ENCODE data around the gene ASZ1. TPM values are rescaled to one million over a fixed set of nuclear protein-coding genes. Genes with fewer than 3 reads are reported as not detected.
"Not testable (repeated sequence)": the region's sequence is repeated elsewhere in the genome, so short reads cannot be mapped to it uniquely, and the experiment has no call there.

ASZ1 gene
- total RNA-seq, 3 donors from 2014 or later (not counting 1 experiment from before 2014, with no cell fraction given), result not detected

DNA sequence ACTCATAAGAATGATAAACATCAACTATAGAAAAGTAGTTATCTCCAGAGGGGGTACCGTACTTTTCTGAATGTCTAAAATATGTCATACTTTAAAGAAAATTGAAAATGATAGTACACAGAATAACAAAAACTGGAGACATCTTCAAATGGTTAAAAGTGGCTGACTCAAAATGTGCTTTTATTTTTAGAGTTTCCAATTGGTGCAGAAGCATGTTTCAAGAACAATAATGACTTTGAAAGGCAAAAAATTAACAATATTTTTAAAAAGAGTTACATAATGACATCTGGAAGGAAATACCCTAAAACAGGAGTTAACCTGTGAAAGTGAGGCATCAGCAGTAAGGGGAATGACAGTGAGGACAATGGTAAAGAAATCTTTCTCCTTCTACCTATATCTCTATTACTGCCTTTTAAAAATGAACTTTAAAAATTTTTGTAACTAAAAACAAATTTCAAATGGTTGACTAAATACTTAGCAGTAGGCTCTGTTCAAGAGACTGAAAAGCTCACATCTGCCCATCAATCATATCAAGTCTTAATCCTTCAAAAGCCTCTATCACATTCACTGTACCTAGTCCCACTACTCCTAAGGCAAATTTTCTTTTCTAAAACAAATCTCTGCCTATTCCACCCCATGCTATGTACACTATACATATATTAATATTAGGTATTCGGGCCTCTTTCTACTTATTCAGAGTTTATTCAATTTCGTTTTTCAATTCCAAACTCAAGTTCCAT, 3.0 kb downstream of the ASZ1 start:
- no peak overlapping the region for H3K27ac Mint-ChIP-seq
- Histone ChIP-seq H3K27ac (ENCODE audit: low read length) (no peak overlapping the region), H3K9me3 (ENCODE audit: control insufficient read depth, insufficient read depth, low read length) (no peaks in the 10 kb centered on the region), H3K4me1 (ENCODE audit: control insufficient read depth, insufficient read depth, low read length) (no peaks in the 10 kb centered on the region), H3K36me3 (ENCODE audit: control insufficient read depth, insufficient read depth, low read length) (no peaks in the 10 kb centered on the region), H3K4me3 (ENCODE audit: low read length) (no peak overlapping the region), H3K27me3 (ENCODE audit: control insufficient read depth, insufficient read depth, low read length) (no peaks in the 10 kb centered on the region)
- TF ChIP-seq, protein P1, sequence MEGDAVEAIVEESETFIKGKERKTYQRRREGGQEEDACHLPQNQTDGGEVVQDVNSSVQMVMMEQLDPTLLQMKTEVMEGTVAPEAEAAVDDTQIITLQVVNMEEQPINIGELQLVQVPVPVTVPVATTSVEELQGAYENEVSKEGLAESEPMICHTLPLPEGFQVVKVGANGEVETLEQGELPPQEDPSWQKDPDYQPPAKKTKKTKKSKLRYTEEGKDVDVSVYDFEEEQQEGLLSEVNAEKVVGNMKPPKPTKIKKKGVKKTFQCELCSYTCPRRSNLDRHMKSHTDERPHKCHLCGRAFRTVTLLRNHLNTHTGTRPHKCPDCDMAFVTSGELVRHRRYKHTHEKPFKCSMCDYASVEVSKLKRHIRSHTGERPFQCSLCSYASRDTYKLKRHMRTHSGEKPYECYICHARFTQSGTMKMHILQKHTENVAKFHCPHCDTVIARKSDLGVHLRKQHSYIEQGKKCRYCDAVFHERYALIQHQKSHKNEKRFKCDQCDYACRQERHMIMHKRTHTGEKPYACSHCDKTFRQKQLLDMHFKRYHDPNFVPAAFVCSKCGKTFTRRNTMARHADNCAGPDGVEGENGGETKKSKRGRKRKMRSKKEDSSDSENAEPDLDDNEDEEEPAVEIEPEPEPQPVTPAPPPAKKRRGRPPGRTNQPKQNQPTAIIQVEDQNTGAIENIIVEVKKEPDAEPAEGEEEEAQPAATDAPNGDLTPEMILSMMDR (IDR thresholded peaks at IDR 0.05), result no peak
- peaks cover 8 to 12% of the 10 kb centered on the region in 2 donors for H3K9me3 Mint-ChIP-seq
- WGBS (ENCODE audit: insufficient coverage), result 83% methylated on average over 2 of the region's 3 CpGs
- H3K4me3 Mint-ChIP-seq, result no peak overlapping the region
- no peak for DNase-seq
- no peaks in the 10 kb centered on the region for H3K4me1 Mint-ChIP-seq
- intact Hi-C loops (cut with micrococcal nuclease), result no loop called here
- no peak for ATAC-seq
- no peaks in the 10 kb centered on the region for H3K36me3 Mint-ChIP-seq
- H3K27me3 Mint-ChIP-seq (ENCODE audit: low read depth in 2 of 2), result no peaks in the 10 kb centered on the region

DNA sequence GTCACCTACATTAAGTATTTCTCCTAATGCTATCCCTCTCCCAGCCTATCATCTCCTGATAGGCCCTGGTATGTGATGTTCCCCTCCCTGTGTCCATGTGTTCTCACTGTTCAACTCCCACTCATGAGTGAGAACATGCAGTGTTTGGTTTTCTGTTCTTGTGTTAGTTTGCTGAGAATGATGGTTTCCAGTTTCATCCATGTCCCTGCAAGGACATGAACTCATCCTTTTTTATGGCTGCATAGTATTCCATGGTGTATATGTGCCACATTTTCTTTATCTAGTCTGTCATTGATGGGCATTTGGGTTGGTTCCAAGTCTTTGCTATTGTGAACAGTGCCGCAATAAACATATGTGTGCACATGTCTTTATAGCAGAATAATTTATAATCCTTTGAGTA, 12.7 kb downstream of the ASZ1 start:
- no CpG with 5 or more reads among the region's 1 CpG for WGBS (ENCODE audit: insufficient coverage)
- H3K36me3 ChIP-seq (ENCODE audit: control insufficient read depth, insufficient read depth, low read length); H3K4me3 ChIP-seq (ENCODE audit: low read length); intact Hi-C loops (cut with micrococcal nuclease); H3K4me1 Mint-ChIP-seq; ATAC-seq; DNase-seq; H3K27ac ChIP-seq (ENCODE audit: low read length); H3K27me3 ChIP-seq (ENCODE audit: control insufficient read depth, insufficient read depth, low read length); H3K4me1 ChIP-seq (ENCODE audit: control insufficient read depth, insufficient read depth, low read length); H3K27ac Mint-ChIP-seq; H3K4me3 Mint-ChIP-seq; H3K27me3 Mint-ChIP-seq (ENCODE audit: low read depth in 2 of 2); H3K36me3 Mint-ChIP-seq; H3K9me3 ChIP-seq (ENCODE audit: control insufficient read depth, insufficient read depth, low read length); H3K9me3 Mint-ChIP-seq: not testable (repeated sequence)

DNA sequence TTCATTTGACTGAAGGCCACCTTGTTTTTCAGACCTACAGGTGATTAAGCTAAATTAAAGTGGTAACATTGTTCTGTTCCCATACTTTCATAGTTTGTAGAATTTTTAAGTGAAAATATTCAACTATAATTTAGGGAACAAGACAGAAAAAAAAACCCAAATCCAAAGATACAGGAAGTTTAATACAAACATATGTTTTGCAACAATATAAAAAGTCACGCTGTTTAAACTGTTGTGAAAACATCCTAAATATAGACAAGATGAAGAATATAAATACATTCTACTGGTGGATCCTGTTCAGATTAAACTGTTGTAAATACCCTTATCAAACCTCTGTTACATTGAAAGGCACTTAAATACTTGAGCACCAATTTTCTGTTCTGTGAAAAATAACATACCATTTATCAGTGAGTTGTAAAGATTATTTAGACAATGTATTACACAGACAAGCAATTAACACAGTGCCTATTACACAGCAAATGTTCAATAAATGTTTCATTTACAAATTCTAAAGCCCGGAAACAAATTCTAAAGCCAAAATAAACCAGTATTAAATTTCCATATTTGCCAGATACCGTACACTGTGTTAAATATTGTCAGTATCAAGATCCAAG, 14.2 kb downstream of the ASZ1 start:
- no peak for ATAC-seq
- WGBS (ENCODE audit: insufficient coverage), result no CpG with 5 or more reads among the region's 3 CpGs
- intact Hi-C loops (cut with micrococcal nuclease), result no loop called here
- H3K36me3 ChIP-seq (ENCODE audit: control insufficient read depth, insufficient read depth, low read length), result no peaks in the 10 kb centered on the region
- peaks cover 2 to 3% of the 10 kb centered on the region in 2 donors for H3K9me3 Mint-ChIP-seq
- no peak overlapping the region for H3K27ac ChIP-seq (ENCODE audit: low read length)
- no peak for DNase-seq
- no peaks in the 10 kb centered on the region for H3K4me1 Mint-ChIP-seq
- no peaks in the 10 kb centered on the region for H3K36me3 Mint-ChIP-seq
- H3K27me3 ChIP-seq (ENCODE audit: control insufficient read depth, insufficient read depth, low read length), result no peaks in the 10 kb centered on the region
- no peak overlapping the region for H3K4me3 Mint-ChIP-seq
- no peaks in the 10 kb centered on the region for H3K9me3 ChIP-seq (ENCODE audit: control insufficient read depth, insufficient read depth, low read length)
- H3K4me3 ChIP-seq (ENCODE audit: low read length), result no peak overlapping the region
- no peak overlapping the region for H3K27ac Mint-ChIP-seq
- TF ChIP-seq, protein P1 (IDR thresholded peaks at IDR 0.05), result no peak
- H3K4me1 ChIP-seq (ENCODE audit: control insufficient read depth, insufficient read depth, low read length), result no peaks in the 10 kb centered on the region
- no peaks in the 10 kb centered on the region for H3K27me3 Mint-ChIP-seq (ENCODE audit: low read depth in 2 of 2)

DNA sequence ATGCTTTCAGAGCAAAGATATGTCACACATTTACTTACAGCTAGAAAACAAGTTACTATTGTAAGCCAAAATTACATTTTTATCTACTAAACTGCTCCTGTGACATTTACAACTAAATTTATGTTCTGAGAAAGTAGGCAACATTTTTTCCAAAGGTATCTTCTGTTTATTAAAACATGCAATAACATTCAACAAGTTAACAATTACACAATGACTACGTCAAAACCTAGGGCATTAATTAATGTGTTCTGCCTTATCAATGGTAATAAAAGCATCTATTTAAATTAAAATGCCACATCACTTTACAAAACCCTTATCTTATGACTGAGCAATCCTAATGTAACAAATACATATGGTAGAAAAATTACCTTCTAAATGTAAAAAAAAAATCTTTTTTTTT, 14.9 kb downstream of the ASZ1 start:
- TF ChIP-seq, protein P1 (IDR thresholded peaks at IDR 0.05), result no peak
- no peaks in the 10 kb centered on the region for H3K36me3 Mint-ChIP-seq
- intact Hi-C loops (cut with micrococcal nuclease), result no loop called here
- no peaks in the 10 kb centered on the region for H3K4me1 Mint-ChIP-seq
- Histone ChIP-seq H3K27me3 (ENCODE audit: control insufficient read depth, insufficient read depth, low read length) (no peaks in the 10 kb centered on the region), H3K36me3 (ENCODE audit: control insufficient read depth, insufficient read depth, low read length) (no peaks in the 10 kb centered on the region), H3K27ac (ENCODE audit: low read length) (no peak overlapping the region), H3K4me3 (ENCODE audit: low read length) (no peak overlapping the region), H3K4me1 (ENCODE audit: control insufficient read depth, insufficient read depth, low read length) (no peaks in the 10 kb centered on the region), H3K9me3 (ENCODE audit: control insufficient read depth, insufficient read depth, low read length) (no peaks in the 10 kb centered on the region)
- ATAC-seq (no peak), DNase-seq (no peak)
- no peak overlapping the region for H3K27ac Mint-ChIP-seq
- no peak overlapping the region for H3K4me3 Mint-ChIP-seq
- H3K27me3 Mint-ChIP-seq (ENCODE audit: low read depth in 2 of 2), result no peaks in the 10 kb centered on the region
- H3K9me3 Mint-ChIP-seq, result peaks cover 2 to 5% of the 10 kb centered on the region in 2 donors
- WGBS (ENCODE audit: insufficient coverage), result no CpG with 5 or more reads among the region's 1 CpG
